ENCODE results near the gene IWS1. TPM values are rescaled to one million over a fixed set of nuclear protein-coding genes. Genes with fewer than 3 reads are reported as not detected.
"Not testable (repeated sequence)": the region's sequence is repeated elsewhere in the genome, so short reads cannot be mapped to it uniquely, and the experiment has no call there.

IWS1 gene
- total RNA-seq, 1 donor from 2014 or later = 39.8 TPM

- no peak within 1 kb of the TSS for H3K4me3 Mint-ChIP-seq (ENCODE audit: unreplicated experiment)
- no peak for TF ChIP-seq CTCF (IDR thresholded peaks at IDR 0.05)
Measured at GRCh38 chr2:127535422-127535901, 9.2 kb upstream of the IWS1 start, which contains the start of gene MYO7B. Gene MYO7B (plus strand): TSS chr2:127535683. CDS start chr2:127559723, 24,040 bp downstream.

GRCh38 chr2:127532296-127532695, 6.0 kb upstream of the IWS1 start:
- Mint-ChIP-seq H3K9me3 (ENCODE audit: unreplicated experiment) (no peaks in the 10 kb centered on the region), H3K36me3 (ENCODE audit: unreplicated experiment) (no peaks in the 10 kb centered on the region), H3K4me3 (ENCODE audit: unreplicated experiment) (no peak overlapping the region), H3K27me3 (ENCODE audit: unreplicated experiment) (peaks cover 10% of the 10 kb centered on the region), H3K27ac (ENCODE audit: unreplicated experiment) (no peak overlapping the region), H3K4me1 (ENCODE audit: unreplicated experiment) (peaks cover 2% of the 10 kb centered on the region)
- DNase-seq (ENCODE audit: extremely low spot score, unreplicated experiment) = no peak
- TF ChIP-seq CTCF (IDR thresholded peaks at IDR 0.05) = no peak

More at GRCh38 chr2:127535422-127535901, 9.2 kb upstream of the IWS1 start, which contains the start of gene MYO7B:
- DNase-seq (ENCODE audit: extremely low spot score, unreplicated experiment) = no peak
- Mint-ChIP-seq H3K36me3 (ENCODE audit: unreplicated experiment) (no peaks in the 10 kb centered on the region), H3K27ac (ENCODE audit: unreplicated experiment) (no peak within 1 kb of the TSS), H3K4me1 (ENCODE audit: unreplicated experiment) (no peaks in the 10 kb centered on the region), H3K27me3 (ENCODE audit: unreplicated experiment) (peaks cover 31% of the 10 kb centered on the region), H3K9me3 (ENCODE audit: unreplicated experiment) (no peaks in the 10 kb centered on the region)

GRCh38 chr2:127531221-127531648, 4.9 kb upstream of the IWS1 start:
- DNase-seq (ENCODE audit: extremely low spot score, unreplicated experiment) = no peak
- H3K27ac Mint-ChIP-seq (ENCODE audit: unreplicated experiment) = no peak overlapping the region
- TF ChIP-seq CTCF (IDR thresholded peaks at IDR 0.05) = no peak
- H3K4me1 Mint-ChIP-seq (ENCODE audit: unreplicated experiment) = peaks cover 8% of the 10 kb centered on the region
- H3K36me3 Mint-ChIP-seq (ENCODE audit: unreplicated experiment) = no peaks in the 10 kb centered on the region
- no peaks in the 10 kb centered on the region for H3K9me3 Mint-ChIP-seq (ENCODE audit: unreplicated experiment)
- peaks cover 10% of the 10 kb centered on the region for H3K27me3 Mint-ChIP-seq (ENCODE audit: unreplicated experiment)
- no peak overlapping the region for H3K4me3 Mint-ChIP-seq (ENCODE audit: unreplicated experiment)

- H3K27ac Mint-ChIP-seq (ENCODE audit: unreplicated experiment) = no peak overlapping the region
- no peak overlapping the region for H3K4me3 Mint-ChIP-seq (ENCODE audit: unreplicated experiment)
- TF ChIP-seq CTCF (IDR thresholded peaks at IDR 0.05) = no peak
- no peaks in the 10 kb centered on the region for H3K9me3 Mint-ChIP-seq (ENCODE audit: unreplicated experiment)
- no peak for DNase-seq (ENCODE audit: extremely low spot score, unreplicated experiment)
- no peaks in the 10 kb centered on the region for H3K36me3 Mint-ChIP-seq (ENCODE audit: unreplicated experiment)
- H3K27me3 Mint-ChIP-seq (ENCODE audit: unreplicated experiment) = peaks cover 10% of the 10 kb centered on the region
- peaks cover 8% of the 10 kb centered on the region for H3K4me1 Mint-ChIP-seq (ENCODE audit: unreplicated experiment)
Measured at GRCh38 chr2:127530245-127531140, 4.2 kb upstream of the IWS1 start.

GRCh38 chr2:127529416-127529815, 3.1 kb upstream of the IWS1 start:
- H3K4me1 Mint-ChIP-seq (ENCODE audit: unreplicated experiment) = peaks cover 17% of the 10 kb centered on the region
- DNase-seq (ENCODE audit: extremely low spot score, unreplicated experiment); H3K36me3 Mint-ChIP-seq (ENCODE audit: unreplicated experiment); H3K27ac Mint-ChIP-seq (ENCODE audit: unreplicated experiment); H3K9me3 Mint-ChIP-seq (ENCODE audit: unreplicated experiment); H3K4me3 Mint-ChIP-seq (ENCODE audit: unreplicated experiment): not testable (repeated sequence)
- peaks cover 10% of the 10 kb centered on the region for H3K27me3 Mint-ChIP-seq (ENCODE audit: unreplicated experiment)

All from osteocyte (in vitro differentiated cells).